Measurements from ENCODE around the gene LMLN.

GRCh38 chr3:198081421-198081844 lies 121.4 kb downstream of the LMLN start:
- no peak for TF ChIP-seq YY1 (IDR thresholded peaks at IDR 0.05; ENCODE audit: insufficient read depth, insufficient read length)
- no peak for TF ChIP-seq ZNF274 (IDR thresholded peaks at IDR 0.05; ENCODE audit: low read depth, low read length)
